K562 (cell line): ENCODE results near the gene ODC1. TPM values are rescaled to one million over a fixed set of nuclear protein-coding genes. Genes with fewer than 3 reads are reported as not detected.
A peak's percentile ranks its signal among the peaks of the same experiment; 100 is the strongest.

ENCODE experiments used
- BCOR ChIP-seq: fragments of 450-650 bp; IDR thresholded peaks from 2 replicates; pipeline ENCODE4 v1.6.1; 2016
- CBFA2T2 ChIP-seq: fragments of 450-650 bp; conservative IDR thresholded peaks from 2 replicates; pipeline ENCODE4 v1.6.1; 2017; ENCODE audit warnings: mild to moderate bottlenecking
- CBFA2T3 ChIP-seq: fragments of 450-650 bp; IDR thresholded peaks from 2 replicates; pipeline ENCODE4 v1.6.1; 2017
- CSDE1 ChIP-seq, 2 experiments: fragments of 450-650 bp; IDR thresholded peaks; 2 replicates each; pipeline ENCODE4 v1.6.1; 2016; ENCODE audit warnings: mild to moderate bottlenecking in 1 of 2
- EGR1 ChIP-seq: fragments of 450-650 bp; conservative IDR thresholded peaks from 2 replicates; pipeline ENCODE4 v1.6.1; 2017; ENCODE audit warnings: mild to moderate bottlenecking
- FOSL1 ChIP-seq: fragments of 200-800 bp; sonication (Bioruptor generic); conservative IDR thresholded peaks from 2 replicates; pipeline ENCODE4 v1.6.1; 2016; ENCODE audit warnings: missing genetic modification characterization, missing compliant biosample characterization
- GABPB1 ChIP-seq: sonication (generic); formaldehyde crosslinking; IDR thresholded peaks from 2 replicates; pipeline ENCODE4 v1.8.0; 2022; ENCODE audit warnings: mild to moderate bottlenecking, missing genetic modification reagents
- GTF2F1 ChIP-seq: IDR thresholded peaks from 2 replicates; pipeline ENCODE4 v1.6.1; 2011; ENCODE audit warnings: low read depth, low read length, improper control_type of control experiment
- HNRNPL ChIP-seq: fragments of 200-400 bp; formaldehyde crosslinking; IDR thresholded peaks from 2 replicates; pipeline ENCODE4 v1.6.1; 2017; ENCODE audit warnings: low read depth, mild to moderate bottlenecking, low read length
- HSF4 ChIP-seq: fragments of 250-450 bp; sonication (Bioruptor Pico); IDR thresholded peaks from 2 replicates; pipeline ENCODE4 v2.1.2; 2022; ENCODE audit warnings: mild to moderate bottlenecking, moderate library complexity, borderline replicate concordance
- MAFK ChIP-seq: IDR thresholded peaks from 2 replicates; pipeline ENCODE4 v1.6.1; 2011; ENCODE audit warnings: low read length, improper control_type of control experiment
- MTF1 ChIP-seq: fragments of 250-450 bp; sonication (Bioruptor Pico); IDR thresholded peaks from 2 replicates; pipeline ENCODE4 v1.9.0; 2021; ENCODE audit warnings: moderate library complexity, mild to moderate bottlenecking, inconsistent platforms, borderline replicate concordance
- MYC ChIP-seq, 2 experiments: fragments of 250-450 bp in 1 of 2; sonication (Bioruptor Pico) in 1 of 2; IDR thresholded peaks; 2 replicates each; pipeline versions ENCODE4 v1.5.1 to v1.6.1; 2012 to 2021; ENCODE audit warnings: low read depth in 2 of 2, borderline replicate concordance in 1 of 2, improper control_type of control experiment in 1 of 2, low read length in 1 of 2, mild to moderate bottlenecking in 1 of 2, moderate library complexity in 1 of 2
- PHF20 ChIP-seq: fragments of 450-650 bp; IDR thresholded peaks from 2 replicates; pipeline ENCODE4 v1.6.1; 2018; ENCODE audit not compliant: partially characterized antibody
- REST ChIP-seq, 2 experiments: fragments of 450-650 bp; formaldehyde crosslinking in 1 of 2; IDR thresholded peaks; 2 replicates each; pipeline versions ENCODE4 v1.4.0 to v1.6.1; 2014 to 2020; ENCODE audit warnings: mild to moderate bottlenecking in 2 of 2, borderline replicate concordance in 1 of 2, low read depth in 1 of 2
- SIRT6 ChIP-seq: IDR thresholded peaks from one replicate; pipeline ENCODE4 v1.6.1; 2012; ENCODE audit warnings: low read depth, mild to moderate bottlenecking, control low read depth, inconsistent platforms, low read length, moderate library complexity
- SMAD1 ChIP-seq: fragments of 150-350 bp; IDR thresholded peaks from 2 replicates; pipeline ENCODE4 v1.6.1; 2014; ENCODE audit warnings: low read length, low read depth; ENCODE audit not compliant: partially characterized antibody
- SMARCA4 ChIP-seq: fragments of 450-650 bp; IDR thresholded peaks from 2 replicates; pipeline ENCODE4 v1.6.1; 2016
- SMC3 ChIP-seq: conservative IDR thresholded peaks from 2 replicates; pipeline ENCODE4 v1.6.1; 2011; ENCODE audit warnings: low read depth, low read length, improper control_type of control experiment; ENCODE audit not compliant: insufficient read depth
- TBL1XR1 ChIP-seq, 2 experiments: IDR thresholded peaks; 2 replicates each; pipeline ENCODE4 v1.6.1; 2012; ENCODE audit warnings: improper control_type of control experiment in 2 of 2, low read length in 2 of 2, mild to moderate bottlenecking in 1 of 2
- ZNF224 ChIP-seq: sonication (generic); formaldehyde crosslinking; IDR thresholded peaks from 2 replicates; pipeline ENCODE4 v1.8.0; 2022; ENCODE audit warnings: mild to moderate bottlenecking, missing genetic modification reagents
- ZNF277 ChIP-seq: fragments of 250-450 bp; sonication (Bioruptor Pico); IDR thresholded peaks from 2 replicates; pipeline ENCODE4 v1.8.0; 2022; ENCODE audit warnings: inconsistent platforms, mild to moderate bottlenecking, moderate library complexity, borderline replicate concordance
- polyA plus RNA-seq, 8 experiments: library from polyadenylated mRNA; depleted of rRNA in 4 of 8; stranded (reverse) in 5 of 8; unstranded in 3 of 8; fragments of >200 nt; fragmentation: Nextera tagmentation in 2 of 8; fragmentation: Illumina TruSeq in 1 of 8; extraction: Ambion mirVana in 2 of 8; extraction: Trizol in 1 of 8; gene quantifications; 2 replicates each; pipeline versions ENCODE4 v1.2.1 to v1.2.3, GENCODE V29; 2011 to 2014; ENCODE audit warnings: inconsistent platforms in 1 of 8, missing spikeins in 1 of 8
- total RNA-seq, 7 experiments: library from RNA; depleted of rRNA in 6 of 7; stranded (reverse); fragments of >200 nt in 6 of 7; fragmentation: Illumina TruSeq in 2 of 7; extraction: Trizol in 2 of 7; gene quantifications; 2 replicates each; pipeline versions ENCODE4 v1.2.1 to v1.2.3, GENCODE V29; 2011 to 2021; ENCODE audit warnings: low replicate concordance in 1 of 7

ODC1 gene
- total and polyA plus RNA-seq, 9 of the 15 experiments (the other 6 are each of a cell fraction or from before 2014, with no cell fraction given) = 142 to 563 (median 457) TPM

- peak; percentile 15; the same call in 1 of the 2 replicates for TF ChIP-seq REST (IDR thresholded peaks at IDR 0.05; ENCODE audit: borderline replicate concordance)
- TF ChIP-seq REST (CRISPR knock-in tag; IDR thresholded peaks at IDR 0.05; ENCODE audit: low read depth) = no peak
- peak; percentile 77 for TF ChIP-seq CBFA2T2
- no peak for TF ChIP-seq SIRT6
- TF ChIP-seq CSDE1 (IDR thresholded peaks at IDR 0.05) = no peak
- peak; percentile 85 for TF ChIP-seq EGR1
- TF ChIP-seq BCOR = peak; percentile 17; the same call in 1 of the 2 replicates
- TF ChIP-seq CBFA2T3 = peak; percentile 78
- no peak for TF ChIP-seq GTF2F1
- no peak for TF ChIP-seq TBL1XR1 (IDR thresholded peaks at IDR 0.05; ENCODE audit: low read length in 2 of 2)
- TF ChIP-seq PHF20 = no peak
- TF ChIP-seq MTF1 (CRISPR knock-in tag) = no peak
- TF ChIP-seq HNRNPL = peak; percentile 58; the same call in 1 of the 2 replicates
- TF ChIP-seq ZNF277 (CRISPR knock-in tag) = no peak
- TF ChIP-seq SMARCA4 = peak; percentile 29; the same call in 1 of the 2 replicates
- peak; percentile 94 for TF ChIP-seq FOSL1 (tag)
- TF ChIP-seq SMC3 = no peak
- TF ChIP-seq GABPB1 (CRISPR knock-in tag) = 0 out of 2 replicates have a peak, but pooled peaks have one; percentile 24
- no peak for TF ChIP-seq HSF4 (CRISPR knock-in tag)
- peak; percentile 19; the same call in 1 of the 2 replicates for TF ChIP-seq MYC (IDR thresholded peaks at IDR 0.05; ENCODE audit: low read depth, low read length)
- TF ChIP-seq MYC (CRISPR knock-in tag; IDR thresholded peaks at IDR 0.05; ENCODE audit: borderline replicate concordance, low read depth) = no peak
- TF ChIP-seq ZNF224 = no peak
- no peak for TF ChIP-seq MAFK
- no peak for TF ChIP-seq SMAD1
These were observed 49.7 kb upstream of the ODC1 start (continued) for GRCh38 chr2:10497797-10498251.
